K562 (cell line): ENCODE measurements around the gene HCN3. TPM values are rescaled to one million over a fixed set of nuclear protein-coding genes. Genes with fewer than 3 reads are reported as not detected.

ENCODE experiments used
- CREBBP ChIP-seq: IDR thresholded peaks from one replicate; pipeline ENCODE4 v1.6.1; 2012; ENCODE audit warnings: low read depth, mild to moderate bottlenecking, control low read depth, inconsistent platforms, low read length
- CREM ChIP-seq: IDR thresholded peaks from 2 replicates; pipeline ENCODE4 v1.6.1; 2014; ENCODE audit warnings: antibody characterized with exemption, low read depth
- ELK3 ChIP-seq: fragments of 450-650 bp; formaldehyde crosslinking; IDR thresholded peaks from 2 replicates; pipeline ENCODE4 v1.4.0; 2020; ENCODE audit warnings: mild to moderate bottlenecking
- FOXA1 ChIP-seq: fragments of 450-650 bp; IDR thresholded peaks from 2 replicates; pipeline ENCODE4 v1.6.1; 2016; ENCODE audit warnings: mild to moderate bottlenecking, borderline replicate concordance
- HBP1 ChIP-seq: fragments of 450-650 bp; formaldehyde crosslinking; IDR thresholded peaks from 2 replicates; pipeline ENCODE4 v1.4.0; 2022; ENCODE audit warnings: missing genetic modification characterization
- ILK ChIP-seq: fragments of 450-650 bp; IDR thresholded peaks from 2 replicates; pipeline ENCODE4 v1.6.1; 2016; ENCODE audit warnings: missing genetic modification characterization, low read depth, mild to moderate bottlenecking, missing compliant biosample characterization, moderate library complexity, borderline replicate concordance
- JUND ChIP-seq, 2 experiments: IDR thresholded peaks; 2 replicates in 1 of 2; 3 replicates in 1 of 2; pipeline ENCODE4 v1.6.1; 2011; ENCODE audit warnings: borderline replicate concordance in 2 of 2, low read depth in 2 of 2, low read length in 2 of 2, improper control_type of control experiment in 1 of 2, missing biosample characterization in 1 of 2, missing genetic modification characterization in 1 of 2, missing genetic modification reagents in 1 of 2
- KAT2B ChIP-seq: IDR thresholded peaks from one replicate; pipeline ENCODE4 v1.6.1; 2012; ENCODE audit warnings: low read depth, mild to moderate bottlenecking, control low read depth, inconsistent platforms, low read length, moderate library complexity
- KAT8 ChIP-seq: fragments of 450-650 bp; IDR thresholded peaks from 2 replicates; pipeline ENCODE4 v1.6.1; 2016; ENCODE audit warnings: low read depth, mild to moderate bottlenecking
- MAZ ChIP-seq, 2 experiments: fragments of 450-650 bp in 1 of 2; sonication (generic) in 1 of 2; formaldehyde crosslinking; IDR thresholded peaks in 1 of 2; conservative IDR thresholded peaks in 1 of 2; 2 replicates each; pipeline versions ENCODE4 v1.4.0 to v1.5.0; 2020; ENCODE audit warnings: mild to moderate bottlenecking in 1 of 2, missing genetic modification reagents in 1 of 2
- NCOR1 ChIP-seq: fragments of 450-650 bp; IDR thresholded peaks from 2 replicates; pipeline ENCODE4 v1.6.1; 2016; ENCODE audit warnings: mild to moderate bottlenecking, moderate library complexity
- RBM14 ChIP-seq: fragments of 200-400 bp; formaldehyde crosslinking; IDR thresholded peaks from 2 replicates; pipeline ENCODE4 v1.6.1; 2018; ENCODE audit warnings: low read depth, mild to moderate bottlenecking, low read length, moderate library complexity, borderline replicate concordance; ENCODE audit not compliant: insufficient read depth
- RCOR1 ChIP-seq, 2 experiments: IDR thresholded peaks; 2 replicates each; pipeline ENCODE4 v1.6.1; 2012; ENCODE audit warnings: low read depth in 2 of 2, low read length in 2 of 2, borderline replicate concordance in 1 of 2, improper control_type of control experiment in 1 of 2
- RNF2 ChIP-seq: sonication (generic); IDR thresholded peaks from 2 replicates; pipeline ENCODE4 v1.6.1; 2016
- SMARCA4 ChIP-seq: fragments of 450-650 bp; IDR thresholded peaks from 2 replicates; pipeline ENCODE4 v1.6.1; 2016
- XRCC5 ChIP-seq: fragments of 200-400 bp; formaldehyde crosslinking; IDR thresholded peaks from 2 replicates; pipeline ENCODE4 v1.6.1; 2017; ENCODE audit warnings: low read depth, mild to moderate bottlenecking, low read length
- ZBTB33 ChIP-seq: sonication (generic); formaldehyde crosslinking; IDR thresholded peaks from 2 replicates; pipeline ENCODE4 v1.8.1; 2023; ENCODE audit warnings: mild to moderate bottlenecking, missing genetic modification reagents
- ZC3H4 ChIP-seq: sonication (generic); formaldehyde crosslinking; IDR thresholded peaks from 2 replicates; pipeline ENCODE4 v1.9.0; 2021; ENCODE audit warnings: missing genetic modification reagents, borderline replicate concordance
- ZNF143 ChIP-seq: sonication (generic); formaldehyde crosslinking; IDR thresholded peaks from 2 replicates; pipeline ENCODE4 v1.9.0; 2022; ENCODE audit warnings: mild to moderate bottlenecking, missing genetic modification reagents
- ZNF146 ChIP-seq: IDR thresholded peaks from one replicate; pipeline ENCODE4 v1.6.1; 2018; ENCODE audit warnings: missing compliant biosample characterization; ENCODE audit not compliant: unreplicated experiment
- ZNF655 ChIP-seq: fragments of 250-450 bp; sonication (Bioruptor Pico); IDR thresholded peaks from 2 replicates; pipeline ENCODE4 v1.5.0; 2021
- ZNF75A ChIP-seq: fragments of 450-650 bp; formaldehyde crosslinking; IDR thresholded peaks from 2 replicates; pipeline ENCODE4 v1.4.0; 2020; ENCODE audit warnings: mild to moderate bottlenecking
- ZNF785 ChIP-seq: fragments of 250-450 bp; sonication (Bioruptor Pico); IDR thresholded peaks from 2 replicates; pipeline ENCODE4 v1.4.0; 2020; ENCODE audit warnings: mild to moderate bottlenecking
- polyA plus RNA-seq, 8 experiments: library from polyadenylated mRNA; depleted of rRNA in 4 of 8; stranded (reverse) in 5 of 8; unstranded in 3 of 8; fragments of >200 nt; fragmentation: Nextera tagmentation in 2 of 8; fragmentation: Illumina TruSeq in 1 of 8; extraction: Ambion mirVana in 2 of 8; extraction: Trizol in 1 of 8; gene quantifications; 2 replicates each; pipeline versions ENCODE4 v1.2.1 to v1.2.3, GENCODE V29; 2011 to 2014; ENCODE audit warnings: inconsistent platforms in 1 of 8, missing spikeins in 1 of 8
- total RNA-seq, 7 experiments: library from RNA; depleted of rRNA in 6 of 7; stranded (reverse); fragments of >200 nt in 6 of 7; fragmentation: Illumina TruSeq in 2 of 7; extraction: Trizol in 2 of 7; gene quantifications; 2 replicates each; pipeline versions ENCODE4 v1.2.1 to v1.2.3, GENCODE V29; 2011 to 2021; ENCODE audit warnings: low replicate concordance in 1 of 7

The HCN3 gene
- total and polyA plus RNA-seq, 9 of the 15 experiments (the other 6 are each of a cell fraction or from before 2014, with no cell fraction given), result 0.91 to 9.7 (median 3.9) TPM

- TF ChIP-seq ZNF75A (CRISPR knock-in tag) (no peak), ZBTB33 (CRISPR knock-in tag) (no peak), ELK3 (no peak), ZNF143 (CRISPR knock-in tag) (no peak), ILK (no peak), RCOR1 (IDR thresholded peaks at IDR 0.05; ENCODE audit: borderline replicate concordance in 1 of 2, low read depth in 2 of 2, low read length in 2 of 2) (no peak), RNF2 (no peak), RBM14 (no peak), XRCC5 (no peak), HBP1 (CRISPR knock-in tag) (no peak), FOXA1 (no peak), ZNF655 (CRISPR knock-in tag) (no peak), KAT8 (no peak), CREBBP (no peak), NCOR1 (no peak), MAZ (CRISPR knock-in tag; conservative IDR thresholded peaks at IDR 0.05 in 1 of 2, IDR thresholded peaks at IDR 0.05 in 1 of 2) (peak in 1 of 2 experiments; percentile 20; a peak in 2 of 4 replicates), KAT2B (no peak), ZNF785 (no peak), ZC3H4 (CRISPR knock-in tag) (no peak), JUND (IDR thresholded peaks at IDR 0.05; ENCODE audit: borderline replicate concordance, low read depth, low read length) (no peak), JUND (tag; IDR thresholded peaks at IDR 0.05; ENCODE audit: borderline replicate concordance, low read depth, low read length) (no peak), SMARCA4 (no peak), ZNF146 (CRISPR knock-in tag) (no peak), CREM (no peak)
Observed at GRCh38 chr1:155324717-155325602, 47.7 kb downstream of the HCN3 start (continued).
